Fibroblast of skin of right biceps (primary cell): ENCODE results near the gene SMU1.
"Not testable (repeated sequence)": the region's sequence is repeated elsewhere in the genome, so short reads cannot be mapped to it uniquely, and the experiment has no call there.

Experiments
- DNase-seq: peaks from one replicate; pipeline ENCODE4 v3.0.0-alpha.2; 2013

SMU1 gene

DNA sequence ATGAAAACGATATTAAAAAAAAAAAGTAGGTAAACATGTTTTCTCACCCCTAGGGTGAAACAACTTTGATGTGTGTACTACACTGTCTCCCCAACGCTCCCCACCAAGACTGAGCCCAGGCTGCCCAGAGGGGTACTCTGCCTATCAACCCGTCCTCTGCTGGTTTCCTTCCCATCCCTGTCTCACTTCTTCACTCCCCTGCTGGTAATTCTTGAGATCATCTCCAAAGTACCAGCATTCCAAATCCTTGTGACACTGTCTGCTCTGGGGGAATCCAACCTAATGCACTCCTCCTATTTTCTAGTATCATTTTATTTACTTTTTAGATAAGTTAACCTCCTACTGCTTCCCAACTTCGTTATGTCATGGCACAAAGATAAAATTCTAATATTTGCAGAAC, 68.7 kb downstream of the SMU1 start:
- no peak for DNase-seq

DNA sequence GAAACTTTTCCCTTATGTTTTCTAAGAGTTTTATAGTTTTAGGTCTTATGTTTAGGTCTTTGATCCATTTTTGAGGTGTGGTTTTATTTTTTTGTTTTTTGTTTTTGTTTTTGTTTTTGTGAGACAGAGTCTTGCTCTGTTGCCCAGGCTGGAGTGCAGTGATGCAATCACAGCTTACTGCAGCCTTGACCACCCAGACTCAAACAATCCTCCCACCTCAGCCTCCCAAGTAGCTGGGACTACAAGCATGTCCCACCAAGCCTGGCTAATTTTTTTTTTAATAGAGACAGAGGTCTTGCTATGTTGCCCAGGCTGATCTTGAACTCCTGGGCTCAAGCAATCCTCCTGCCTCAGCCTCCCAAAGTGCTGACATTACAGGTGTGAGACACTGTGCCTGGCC, 71.1 kb downstream of the SMU1 start:
- not testable (repeated sequence) for DNase-seq

- DNase-seq: peak; percentile 15
These were observed 75.8 kb downstream of the SMU1 start for GRCh38 chr9:33000682-33001055.

- DNase-seq: no peak
These were observed 83.8 kb downstream of the SMU1 start for GRCh38 chr9:32992595-32993238.

DNA sequence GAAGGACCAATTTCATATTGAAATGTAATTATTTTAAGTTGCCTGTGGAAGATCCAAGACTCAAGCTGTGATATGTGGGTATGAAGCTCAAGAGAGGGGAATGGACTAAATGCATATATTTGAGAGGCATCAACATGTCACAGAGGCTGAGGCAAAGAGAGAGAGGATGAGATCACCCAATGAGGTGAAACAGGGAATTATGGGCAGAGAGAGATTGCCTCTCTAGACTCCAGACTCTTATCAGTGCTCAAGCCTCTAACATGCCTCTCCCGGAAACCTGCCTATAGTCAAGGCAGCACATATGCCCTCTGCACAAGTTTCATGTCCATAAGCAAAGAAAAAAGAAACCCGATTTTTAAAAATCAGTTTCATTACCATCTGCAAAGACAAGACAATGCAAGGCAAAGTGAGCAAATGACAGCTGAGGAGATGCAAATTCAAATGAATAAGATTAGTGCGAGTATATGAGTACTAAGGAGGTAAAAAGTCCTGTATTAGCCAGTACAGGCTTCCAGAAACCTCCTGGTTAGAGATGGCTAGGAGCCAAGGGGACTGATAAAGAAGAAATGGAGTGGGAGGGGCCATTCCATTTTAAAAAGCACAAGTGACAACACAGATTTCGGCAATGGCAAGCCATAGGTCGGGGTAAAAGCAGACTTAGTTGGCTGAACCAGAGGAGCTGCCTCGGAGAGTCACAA, 84.4 kb downstream of the SMU1 start:
- DNase-seq: no peak
